ENCODE results near the gene MYOF.
"Not testable (repeated sequence)": the region's sequence is repeated elsewhere in the genome, so short reads cannot be mapped to it uniquely, and the experiment has no call there.

The MYOF gene

GRCh38 chr10:93481637-93482144 is 443 bp downstream of the MYOF start:
- DNase-seq = no peak

- no peak for DNase-seq
Measured at GRCh38 chr10:93478873-93479272, 3.3 kb downstream of the MYOF start.

- no peak for DNase-seq
Measured at GRCh38 chr10:93476756-93477155, 5.4 kb downstream of the MYOF start.

GRCh38 chr10:93475871-93476270 is 6.3 kb downstream of the MYOF start:
- DNase-seq = no peak

GRCh38 chr10:93475227-93475626 is 6.9 kb downstream of the MYOF start:
- DNase-seq = no peak

- DNase-seq = no peak
Measured at GRCh38 chr10:93473804-93474472, 8.2 kb downstream of the MYOF start.

GRCh38 chr10:93473161-93473560 is 9.0 kb downstream of the MYOF start:
- no peak for DNase-seq

- DNase-seq = no peak
Measured at GRCh38 chr10:93471110-93471651, 11.0 kb downstream of the MYOF start.

- DNase-seq = no peak
Measured at GRCh38 chr10:93469454-93469853, 12.7 kb downstream of the MYOF start.

GRCh38 chr10:93468461-93469213 is 13.5 kb downstream of the MYOF start:
- DNase-seq = no peak

- not testable (repeated sequence) for DNase-seq
Measured at GRCh38 chr10:93467635-93468034, 14.5 kb downstream of the MYOF start.

GRCh38 chr10:93465806-93466675 is 16.1 kb downstream of the MYOF start:
- DNase-seq = peak; percentile 76 to 91

GRCh38 chr10:93464776-93465388 is 17.3 kb downstream of the MYOF start:
- DNase-seq = no peak

- DNase-seq = no peak
Measured at GRCh38 chr10:93463723-93464476, 18.2 kb downstream of the MYOF start.

- DNase-seq = peak in 1 of 2 experiments; percentile 61
Measured at GRCh38 chr10:93462881-93463280, 19.3 kb downstream of the MYOF start.

GRCh38 chr10:93462371-93462770 is 19.8 kb downstream of the MYOF start:
- DNase-seq = no peak

GRCh38 chr10:93461807-93462178 is 20.3 kb downstream of the MYOF start:
- DNase-seq = peak; percentile 72 to 89

- peak in 1 of 2 experiments; percentile 66 for DNase-seq
Measured at GRCh38 chr10:93461109-93461806, 20.9 kb downstream of the MYOF start.

GRCh38 chr10:93459466-93459865 is 22.7 kb downstream of the MYOF start:
- DNase-seq = no peak

- no peak for DNase-seq
Measured at GRCh38 chr10:93458821-93459257, 23.3 kb downstream of the MYOF start.

GRCh38 chr10:93457511-93457910 is 24.6 kb downstream of the MYOF start:
- DNase-seq = no peak

Data from SHP77 (cell line).